Myocyte (in vitro differentiated cells): Measurements from ENCODE around the gene HNRNPUL2. TPM values are rescaled to one million over a fixed set of nuclear protein-coding genes. Genes with fewer than 3 reads are reported as not detected.
A peak's percentile ranks its signal among the peaks of the same experiment; 100 is the strongest.

ENCODE experiments used
- DNase-seq: peaks from one replicate; pipeline ENCODE4 v3.0.0-alpha.2; 2012; ENCODE audit warnings: low read depth
- total RNA-seq: library from RNA; depleted of rRNA; stranded (reverse); fragments of >200 nt; gene quantifications from 2 replicates; pipeline ENCODE4 v1.2.3, GENCODE V29; 2014

The HNRNPUL2 gene
- total RNA-seq, 1 donor from 2014 or later, result 8.6 TPM

DNA sequence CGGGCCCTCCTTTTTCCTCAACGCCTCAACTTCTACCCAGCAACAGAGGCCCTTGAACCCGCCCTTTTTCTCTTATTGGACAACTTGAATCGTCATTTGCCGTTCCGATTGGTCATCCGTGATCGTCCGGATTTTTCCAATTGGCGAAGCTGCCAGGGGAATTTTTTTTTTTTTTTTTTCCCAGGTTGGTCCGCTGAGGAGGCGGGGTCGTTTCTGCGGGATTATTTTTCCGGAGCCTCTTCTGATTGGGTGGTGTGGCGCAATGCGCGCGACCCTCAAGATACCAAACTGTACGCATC lies 564 bp upstream of the HNRNPUL2 start:
- DNase-seq, result peak; percentile 99

GRCh38 chr11:62726915-62727164 lies 417 bp downstream of the HNRNPUL2 start:
- no peak for DNase-seq

GRCh38 chr11:62726156-62726914 lies 922 bp downstream of the HNRNPUL2 start:
- DNase-seq, result peak; percentile 2

DNA sequence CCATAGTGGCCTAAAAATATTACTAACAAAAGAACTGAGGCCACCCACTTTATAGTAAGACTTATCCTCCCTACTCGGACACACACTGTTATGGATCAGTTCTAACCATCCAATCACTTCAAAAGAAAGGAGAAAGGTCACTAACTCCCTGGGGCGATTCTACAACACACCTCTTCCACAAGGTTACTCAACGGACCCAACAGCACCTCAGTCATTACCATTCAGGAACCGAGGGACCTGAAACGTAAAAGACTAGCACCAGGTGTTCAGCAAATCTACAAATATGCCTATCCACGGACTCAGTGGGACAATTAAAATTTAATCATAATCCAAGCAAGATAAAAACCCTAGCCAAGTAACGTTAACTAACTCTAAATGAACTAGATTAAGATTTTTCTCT lies 1.6 kb downstream of the HNRNPUL2 start:
- peak; percentile 2 for DNase-seq

- no peak for DNase-seq
These were observed 3.1 kb downstream of the HNRNPUL2 start for GRCh38 chr11:62724171-62724570.

- DNase-seq, result no peak
These were observed 5.3 kb downstream of the HNRNPUL2 start for GRCh38 chr11:62721994-62722393.

DNA sequence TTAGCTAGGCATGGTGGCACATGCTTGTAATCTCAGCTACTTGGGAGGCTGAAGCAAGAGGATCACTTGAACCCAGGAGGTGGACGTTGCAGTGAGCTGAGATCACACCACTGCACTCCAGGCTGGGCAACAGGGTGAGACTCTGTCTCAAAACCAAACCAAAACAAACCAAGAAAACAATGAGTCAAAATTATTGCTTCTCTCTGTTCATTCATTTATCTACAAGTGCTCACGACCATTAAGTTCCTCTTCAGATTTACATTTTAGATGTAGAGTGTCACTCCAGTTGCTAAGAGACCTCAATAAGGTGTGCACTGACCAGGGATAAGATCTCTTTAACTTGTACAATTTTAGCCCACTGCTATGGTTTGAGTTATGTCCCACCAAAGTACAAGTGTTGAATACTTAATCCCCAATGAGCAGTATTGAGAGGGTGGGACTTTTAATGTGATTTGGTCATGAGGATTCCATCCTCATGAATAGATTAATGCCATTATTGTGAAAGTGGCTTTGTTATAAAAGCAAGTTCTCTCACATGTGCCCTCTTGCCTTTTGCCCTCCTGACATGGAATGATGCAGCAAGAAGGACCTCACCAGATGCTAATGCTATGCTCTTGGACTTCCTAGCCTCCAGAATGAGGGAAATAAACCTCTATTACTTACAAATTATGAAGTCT lies 7.8 kb downstream of the HNRNPUL2 start:
- DNase-seq, result no peak

DNA sequence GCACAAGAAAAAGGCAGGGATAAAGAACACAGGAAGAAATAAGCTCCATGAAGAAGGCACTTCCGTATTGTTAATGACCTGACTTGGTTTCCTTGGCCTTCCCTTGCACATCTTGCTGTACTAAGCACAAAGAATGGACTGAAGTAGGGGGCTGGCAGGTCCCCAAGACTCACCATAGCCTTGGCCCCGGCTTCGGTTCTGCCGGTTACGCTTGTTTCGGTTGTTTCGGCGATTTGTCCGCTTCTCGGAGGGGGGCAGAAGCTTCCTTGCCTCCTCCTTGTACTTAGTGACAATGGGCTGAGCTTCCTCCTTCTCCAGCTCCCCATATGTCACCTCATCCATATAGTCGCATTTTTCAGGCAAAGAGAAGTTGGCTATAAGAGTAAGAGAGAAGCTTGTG lies 10.4 kb downstream of the HNRNPUL2 start:
- no peak for DNase-seq

GRCh38 chr11:62716206-62716605 lies 11.1 kb downstream of the HNRNPUL2 start:
- DNase-seq, result no peak

DNA sequence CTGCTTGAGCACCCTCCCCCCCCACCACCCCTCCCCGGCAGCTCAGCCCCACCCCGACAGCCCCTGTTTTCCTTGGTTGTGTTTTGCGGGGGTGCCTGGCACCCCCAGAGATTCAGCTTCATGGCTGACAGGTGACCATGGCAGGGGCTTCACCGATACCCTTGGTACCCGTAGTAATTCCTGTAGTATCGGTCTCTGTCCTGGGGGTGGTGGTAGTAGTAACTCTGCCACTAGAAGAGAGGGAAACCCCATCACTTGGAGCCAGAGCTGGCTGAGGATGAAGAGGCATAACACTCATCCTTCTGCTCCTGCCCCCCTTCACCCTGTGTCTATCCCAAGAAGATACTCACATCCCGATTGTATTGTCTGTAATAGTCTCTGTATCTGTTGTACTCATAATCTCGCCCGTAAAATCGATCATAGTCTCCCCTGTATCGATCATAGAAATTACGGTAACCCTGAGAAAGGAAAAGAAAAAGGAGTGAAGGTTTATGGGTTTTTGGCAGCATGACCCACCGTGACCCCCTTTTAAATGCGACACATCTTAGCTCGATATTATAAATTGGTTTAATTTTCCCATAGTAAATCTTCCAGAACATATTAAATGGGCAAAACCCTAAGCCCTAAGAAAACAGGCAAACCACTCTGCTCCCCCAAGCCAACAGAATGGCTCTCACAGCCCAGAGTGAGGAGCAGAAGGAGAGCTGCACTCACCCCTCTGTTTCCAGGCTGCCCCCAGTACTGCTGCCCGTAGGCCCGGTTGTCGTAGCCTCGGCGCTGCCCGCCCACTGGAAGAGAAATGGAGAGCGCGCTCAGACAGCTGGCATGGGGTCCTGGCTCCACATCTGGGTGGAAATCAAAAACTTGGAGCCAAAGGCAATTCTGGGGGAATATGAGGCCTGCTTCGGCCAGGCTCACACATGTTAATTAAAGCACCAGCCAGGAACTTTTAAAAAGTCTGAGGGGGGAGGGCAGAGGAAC lies 11.8 kb downstream of the HNRNPUL2 start:
- DNase-seq, result no peak

DNA sequence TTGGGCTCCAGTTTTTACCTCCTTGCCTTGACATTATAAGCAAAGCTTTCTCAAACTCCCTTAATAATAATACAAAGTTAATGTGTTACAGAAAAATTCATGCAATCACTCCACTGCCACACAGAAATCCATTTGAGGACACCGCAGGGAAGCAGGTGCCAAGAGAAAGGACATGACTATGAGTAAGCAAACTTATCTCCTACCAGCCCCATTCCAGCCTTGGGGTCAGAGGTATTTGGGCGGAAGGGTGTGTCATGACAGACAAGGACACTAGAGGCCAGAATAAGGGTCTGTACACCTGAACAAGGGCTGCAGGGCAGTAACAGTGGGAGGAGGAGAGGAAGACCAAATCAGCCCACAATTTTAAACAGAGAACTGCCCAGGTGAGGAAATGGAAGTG lies 13.9 kb downstream of the HNRNPUL2 start:
- peak; percentile 31 for DNase-seq

- DNase-seq, result no peak
These were observed 14.4 kb downstream of the HNRNPUL2 start for GRCh38 chr11:62712861-62713260.

- DNase-seq, result no peak
These were observed 14.9 kb downstream of the HNRNPUL2 start for GRCh38 chr11:62712276-62712812.

DNA sequence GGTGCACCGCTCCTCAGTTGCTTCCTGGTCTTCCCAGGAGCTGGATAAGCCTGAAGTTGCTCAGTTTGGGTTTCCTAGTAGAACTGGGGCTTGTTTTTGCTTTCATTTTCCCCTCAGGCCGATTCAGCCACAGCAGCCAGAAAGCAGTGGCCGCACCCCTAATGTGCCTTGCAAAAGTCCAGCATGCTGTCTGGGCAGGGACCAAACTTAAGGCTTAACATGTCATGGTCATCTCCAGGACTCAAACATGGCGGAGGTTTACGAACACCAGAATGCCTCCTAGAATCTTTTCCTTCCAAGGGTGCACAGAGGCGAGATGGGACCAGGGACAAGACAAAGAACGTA lies 17.3 kb downstream of the HNRNPUL2 start:
- DNase-seq, result no peak

- DNase-seq, result peak; percentile 98
These were observed 17.8 kb downstream of the HNRNPUL2 start for GRCh38 chr11:62709247-62710000.

DNA sequence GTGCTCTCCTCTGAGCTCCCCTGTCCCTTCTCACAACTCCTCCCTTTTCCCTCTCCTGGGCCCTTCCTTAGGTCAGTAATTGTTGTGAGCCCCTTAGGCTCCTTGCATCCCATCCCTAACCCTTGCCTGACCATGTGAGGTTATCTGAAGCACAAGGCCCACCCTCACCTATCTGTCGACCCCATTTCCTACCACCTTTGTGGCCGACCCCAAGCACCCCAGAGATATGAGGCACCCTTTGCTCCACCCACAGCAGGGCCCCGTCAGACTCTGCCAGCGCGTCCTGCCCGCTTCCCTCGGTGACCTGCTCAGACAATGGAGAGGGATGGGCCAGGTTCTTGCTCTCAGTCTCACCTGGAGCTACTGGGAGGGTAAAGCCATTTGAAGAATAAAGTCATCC lies 18.5 kb downstream of the HNRNPUL2 start:
- DNase-seq, result no peak

DNA sequence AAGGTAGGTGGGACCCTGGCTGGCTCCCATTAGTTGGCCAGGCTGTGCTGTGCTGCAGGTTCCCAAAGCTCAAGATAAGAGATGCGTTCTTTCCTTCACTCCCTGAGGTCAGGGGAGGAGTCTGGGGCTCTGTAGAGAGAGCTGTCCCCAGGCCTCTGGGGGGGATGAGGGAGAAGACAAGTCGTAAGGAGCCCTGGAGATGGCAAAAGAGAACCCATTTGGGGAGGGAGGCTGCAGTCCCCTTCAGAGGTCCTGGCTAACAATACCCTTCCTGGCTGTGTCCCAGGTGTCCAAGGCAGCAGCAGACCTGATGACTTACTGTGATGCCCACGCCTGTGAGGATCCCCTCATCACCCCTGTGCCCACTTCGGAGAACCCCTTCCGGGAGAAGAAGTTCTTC lies 18.9 kb downstream of the HNRNPUL2 start:
- DNase-seq, result no peak

- DNase-seq, result no peak
These were observed 19.9 kb downstream of the HNRNPUL2 start, which contains the start of the genes BSCL2 and GNG3 for GRCh38 chr11:62707277-62707861. Gene BSCL2 (minus strand): TSS chr11:62707424. CDS start chr11:62707195, 229 bp downstream. Gene GNG3 (plus strand): TSS chr11:62707676. CDS start chr11:62708296, 620 bp downstream.

- DNase-seq, result no peak
These were observed 20.4 kb downstream of the HNRNPUL2 start for GRCh38 chr11:62706850-62707247.
